ENCODE measurements around the gene ELP2.
"Not testable (repeated sequence)": the region's sequence is repeated elsewhere in the genome, so short reads cannot be mapped to it uniquely, and the experiment has no call there.

Gene ELP2, protein sequence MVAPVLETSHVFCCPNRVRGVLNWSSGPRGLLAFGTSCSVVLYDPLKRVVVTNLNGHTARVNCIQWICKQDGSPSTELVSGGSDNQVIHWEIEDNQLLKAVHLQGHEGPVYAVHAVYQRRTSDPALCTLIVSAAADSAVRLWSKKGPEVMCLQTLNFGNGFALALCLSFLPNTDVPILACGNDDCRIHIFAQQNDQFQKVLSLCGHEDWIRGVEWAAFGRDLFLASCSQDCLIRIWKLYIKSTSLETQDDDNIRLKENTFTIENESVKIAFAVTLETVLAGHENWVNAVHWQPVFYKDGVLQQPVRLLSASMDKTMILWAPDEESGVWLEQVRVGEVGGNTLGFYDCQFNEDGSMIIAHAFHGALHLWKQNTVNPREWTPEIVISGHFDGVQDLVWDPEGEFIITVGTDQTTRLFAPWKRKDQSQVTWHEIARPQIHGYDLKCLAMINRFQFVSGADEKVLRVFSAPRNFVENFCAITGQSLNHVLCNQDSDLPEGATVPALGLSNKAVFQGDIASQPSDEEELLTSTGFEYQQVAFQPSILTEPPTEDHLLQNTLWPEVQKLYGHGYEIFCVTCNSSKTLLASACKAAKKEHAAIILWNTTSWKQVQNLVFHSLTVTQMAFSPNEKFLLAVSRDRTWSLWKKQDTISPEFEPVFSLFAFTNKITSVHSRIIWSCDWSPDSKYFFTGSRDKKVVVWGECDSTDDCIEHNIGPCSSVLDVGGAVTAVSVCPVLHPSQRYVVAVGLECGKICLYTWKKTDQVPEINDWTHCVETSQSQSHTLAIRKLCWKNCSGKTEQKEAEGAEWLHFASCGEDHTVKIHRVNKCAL

DNA sequence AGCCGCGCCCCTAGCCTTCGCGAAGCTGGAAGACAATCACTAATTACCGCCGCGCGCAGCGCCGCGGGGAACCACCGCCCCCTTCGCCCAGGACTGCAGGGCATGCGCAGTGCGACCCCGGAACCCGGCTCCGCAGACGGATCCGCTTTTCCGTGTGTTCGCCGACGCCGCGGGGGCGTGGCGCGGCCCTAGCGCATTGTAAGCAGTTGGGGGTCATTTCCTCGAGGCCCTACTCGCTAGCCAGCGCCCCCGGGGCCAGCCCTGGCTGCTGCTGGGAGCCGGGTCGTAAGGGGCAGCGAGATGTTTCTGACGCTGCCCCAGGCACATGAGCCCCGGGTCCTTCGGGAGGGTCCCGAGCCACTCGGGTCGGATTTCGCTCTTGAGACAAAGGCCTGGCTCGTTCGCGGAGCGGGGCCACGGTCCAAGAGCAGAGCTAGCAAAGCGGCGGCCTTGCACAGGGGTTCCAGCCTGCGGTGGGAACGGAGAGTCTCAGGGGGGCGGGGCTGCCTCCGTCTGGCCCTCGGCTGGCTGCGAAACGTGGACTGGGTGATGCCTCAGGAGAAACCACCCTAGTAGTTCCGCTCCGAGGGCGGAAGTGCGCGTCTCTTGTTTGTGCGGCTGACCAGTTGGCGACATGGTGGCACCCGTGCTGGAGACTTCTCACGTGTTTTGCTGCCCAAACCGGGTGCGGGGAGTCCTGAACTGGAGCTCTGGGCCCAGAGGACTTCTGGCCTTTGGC lies at the start of gene ELP2, which contains the start of gene SLC39A6:
ELP2 (plus strand) TSS at position 600 of the 739 bp plus-strand sequence; CDS start at position 635, 35 bp downstream.
SLC39A6 (minus strand) TSS at position 41 of the 739 bp plus-strand sequence. CDS start 2,333 bp downstream, outside the sequence.
- peak; percentile 93 to 95 for ATAC-seq

GRCh38 chr18:36081118-36081517 lies 48.6 kb upstream of the ELP2 start:
- not testable (repeated sequence) for ATAC-seq

- no peak for ATAC-seq
These were observed 46.0 kb upstream of the ELP2 start for GRCh38 chr18:36083729-36084128.

DNA sequence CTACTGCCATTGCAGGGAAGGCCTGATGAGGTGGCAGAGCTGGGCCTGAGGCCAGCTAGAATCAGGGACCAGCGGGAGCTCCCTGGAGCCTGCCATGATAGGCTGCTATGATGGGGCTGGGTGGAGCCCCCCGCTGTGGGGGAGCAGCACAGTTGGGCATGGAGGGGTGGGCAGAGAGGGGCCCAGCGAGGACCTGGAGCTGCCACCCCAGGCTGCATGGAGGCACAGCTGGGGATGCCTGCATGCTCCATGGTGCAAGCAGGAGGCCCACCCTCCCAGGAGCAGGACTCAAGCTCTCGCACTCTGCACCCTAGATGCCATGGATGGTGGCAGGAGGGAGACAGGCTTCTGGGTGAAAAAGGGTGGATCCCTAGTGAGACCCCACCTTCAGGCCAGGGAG lies 44.5 kb upstream of the ELP2 start:
- no peak for ATAC-seq

- no peak for ATAC-seq
These were observed 43.5 kb upstream of the ELP2 start for GRCh38 chr18:36086186-36086585.

GRCh38 chr18:36088256-36088655 lies 41.4 kb upstream of the ELP2 start:
- ATAC-seq: no peak

GRCh38 chr18:36089001-36089400 lies 40.7 kb upstream of the ELP2 start:
- no peak for ATAC-seq

- ATAC-seq: not testable (repeated sequence)
These were observed 37.6 kb upstream of the ELP2 start for GRCh38 chr18:36092116-36092515.

- no peak for ATAC-seq
These were observed 35.3 kb upstream of the ELP2 start for GRCh38 chr18:36094431-36094830.

- no peak for ATAC-seq
These were observed 33.7 kb upstream of the ELP2 start for GRCh38 chr18:36095936-36096519.

- ATAC-seq: no peak
These were observed 32.7 kb upstream of the ELP2 start for GRCh38 chr18:36096955-36097354.

- ATAC-seq: no peak
These were observed 30.4 kb upstream of the ELP2 start for GRCh38 chr18:36099311-36099710.

DNA sequence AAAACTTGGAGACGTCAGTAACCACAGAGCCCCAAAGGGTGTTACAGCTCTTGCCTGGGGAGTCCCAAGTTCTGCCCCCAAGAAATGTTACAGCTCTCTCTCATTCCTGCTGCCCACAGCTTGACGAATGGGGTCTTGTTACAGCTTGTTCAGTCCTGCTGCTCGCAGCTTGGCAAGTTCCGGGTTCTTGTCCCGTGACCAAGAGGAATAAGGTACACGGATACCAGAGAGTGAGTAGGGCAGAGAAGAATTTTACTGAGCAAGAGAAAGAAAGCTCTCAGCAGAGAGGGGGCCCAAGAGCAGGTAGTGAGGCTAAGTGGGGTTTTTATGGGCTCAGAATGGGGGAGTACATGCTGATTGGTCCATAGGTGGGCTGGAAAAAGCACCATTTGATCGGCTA lies 27.8 kb upstream of the ELP2 start:
- no peak for ATAC-seq

DNA sequence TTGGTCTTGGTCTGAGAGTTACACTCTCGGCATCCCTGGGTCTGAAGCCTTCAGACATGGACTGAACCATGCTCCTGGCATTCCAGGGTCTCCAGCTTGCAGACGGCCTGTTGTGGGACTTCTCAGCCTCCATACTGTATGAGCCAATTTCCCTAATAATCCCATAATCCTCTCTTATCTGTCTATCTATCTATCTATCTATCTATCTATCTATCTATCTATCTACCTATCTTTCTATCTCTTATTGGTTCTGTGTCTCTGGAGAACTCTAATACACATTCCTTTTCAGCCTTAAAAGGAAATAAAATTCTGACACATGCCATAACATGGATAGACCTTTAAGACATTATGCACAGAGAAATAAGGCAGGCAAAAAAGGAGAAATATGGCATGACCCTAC lies 24.9 kb upstream of the ELP2 start:
- ATAC-seq: no peak

DNA sequence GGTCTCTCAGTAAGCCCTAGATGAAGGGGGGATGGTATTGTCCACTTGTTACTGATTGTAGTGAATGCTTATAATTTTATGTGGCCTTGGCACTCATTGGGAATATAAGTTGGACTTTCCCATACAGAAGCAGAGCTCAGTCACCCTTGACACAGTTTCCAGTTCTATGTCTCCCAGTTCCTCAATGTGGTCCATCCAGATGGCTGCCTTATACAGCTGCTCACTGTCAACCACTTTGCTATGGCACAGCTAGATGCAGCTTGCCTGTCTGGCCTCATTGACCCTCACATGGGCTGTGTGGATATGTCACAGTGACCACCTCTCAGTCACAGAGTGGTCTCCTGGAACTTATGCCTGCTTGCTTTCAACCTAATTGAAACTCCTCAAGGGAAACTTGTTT lies 22.2 kb upstream of the ELP2 start:
- ATAC-seq: no peak

- no peak for ATAC-seq
These were observed 21.5 kb upstream of the ELP2 start for GRCh38 chr18:36108196-36108595.

DNA sequence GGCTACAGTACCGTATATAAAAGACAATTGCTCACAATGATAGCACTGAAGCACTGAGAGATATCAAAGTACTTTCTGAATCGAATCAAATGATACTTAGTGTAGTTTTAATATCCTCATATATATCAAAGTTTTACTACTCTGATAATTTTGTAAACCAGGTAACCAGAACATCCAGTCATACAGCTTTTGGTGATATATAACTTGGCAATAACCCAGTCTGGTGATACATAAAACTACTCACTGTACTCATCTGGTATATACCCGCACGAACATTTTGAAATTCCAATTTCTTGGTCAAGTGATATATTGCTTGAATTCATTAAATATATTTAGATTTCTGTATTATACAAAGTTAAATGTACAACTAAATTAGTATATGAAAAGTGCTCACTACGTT lies 21.1 kb upstream of the ELP2 start:
- no peak for ATAC-seq

GRCh38 chr18:36109737-36110136 lies 20.0 kb upstream of the ELP2 start:
- no peak for ATAC-seq

- ATAC-seq: no peak
These were observed 17.4 kb upstream of the ELP2 start for GRCh38 chr18:36112302-36112701.

- ATAC-seq: no peak
These were observed 15.4 kb upstream of the ELP2 start for GRCh38 chr18:36114251-36114650.

DNA sequence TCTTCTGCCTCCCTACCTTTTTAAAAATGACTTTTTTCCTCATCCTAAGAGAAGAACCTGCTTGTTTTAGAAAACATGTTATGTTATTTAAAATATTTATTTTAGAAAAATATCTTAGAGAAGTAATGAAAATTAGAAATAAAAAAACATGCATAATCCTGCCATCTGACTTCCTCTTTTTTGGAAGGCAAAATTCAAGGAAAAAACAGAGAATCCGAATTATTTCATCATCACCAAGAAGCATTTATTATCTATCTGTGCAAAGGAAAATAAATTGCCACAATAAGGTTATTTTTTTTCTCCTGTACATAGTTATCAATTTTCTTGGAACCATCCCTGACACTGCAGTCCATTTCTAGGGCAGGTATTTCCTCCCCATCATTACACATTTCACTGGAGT lies 15.0 kb upstream of the ELP2 start:
- no peak for ATAC-seq

DNA sequence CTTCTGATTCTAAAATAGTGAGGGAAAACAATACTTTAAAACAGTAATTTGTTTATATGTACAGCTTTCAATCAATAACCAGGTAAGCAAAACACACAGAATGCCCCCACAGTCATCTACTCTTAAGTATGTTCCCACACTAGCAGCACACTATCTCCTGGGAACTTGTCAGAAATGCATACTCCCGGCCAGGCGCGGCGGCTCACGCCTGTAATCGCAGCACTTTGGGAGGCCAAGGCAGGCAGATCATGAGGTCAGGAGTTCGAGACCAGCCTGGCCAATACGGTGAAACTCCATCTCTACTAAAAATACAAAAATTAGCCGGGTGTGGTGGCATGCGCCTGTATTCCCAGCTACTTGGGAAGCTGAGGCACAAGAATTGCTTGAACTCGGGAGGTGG lies 12.9 kb upstream of the ELP2 start:
- not testable (repeated sequence) for ATAC-seq

- ATAC-seq: no peak
These were observed 9.4 kb upstream of the ELP2 start for GRCh38 chr18:36120297-36120696.
